Mucosa of rectum (tissue), 2 donors: ENCODE results near the gene MAST3.

ENCODE experiments used
- H3K27ac ChIP-seq, 2 donors: one replicate each; pipeline ENCODE4 v1.7.0; 2013; ENCODE audit warnings: inconsistent platforms in 2 of 2, low read depth in 2 of 2, low read length in 2 of 2
- H3K27me3 ChIP-seq, 2 donors: one replicate each; pipeline ENCODE4 v1.7.0; 2013; ENCODE audit warnings: low read length in 2 of 2; ENCODE audit not compliant: control insufficient read depth in 2 of 2, insufficient read depth in 2 of 2
- H3K36me3 ChIP-seq, 2 donors: one replicate each; pipeline ENCODE4 v1.7.0; 2013; ENCODE audit warnings: low read length in 2 of 2; ENCODE audit not compliant: control insufficient read depth in 2 of 2, insufficient read depth in 2 of 2
- H3K4me1 ChIP-seq, 2 donors: one replicate each; pipeline ENCODE4 v1.7.0; 2013; ENCODE audit warnings: low read length in 2 of 2, mild to moderate bottlenecking in 1 of 2; ENCODE audit not compliant: control insufficient read depth in 2 of 2, insufficient read depth in 2 of 2
- H3K4me3 ChIP-seq, 2 donors: one replicate each; pipeline ENCODE4 v1.7.0; 2013; ENCODE audit warnings: low read length in 2 of 2
- H3K9ac ChIP-seq, 2 donors: one replicate each; pipeline ENCODE4 v1.7.0; 2013; ENCODE audit warnings: low read length in 2 of 2, low read depth in 1 of 2, mild to moderate bottlenecking in 1 of 2
- H3K9me3 ChIP-seq, 2 donors: one replicate each; pipeline ENCODE4 v1.7.0; 2013; ENCODE audit warnings: low read length in 2 of 2; ENCODE audit not compliant: control insufficient read depth in 2 of 2
- donor health status: healthy.
- donor health status: Normal muscosa, but diverticular disease.

The MAST3 gene

DNA sequence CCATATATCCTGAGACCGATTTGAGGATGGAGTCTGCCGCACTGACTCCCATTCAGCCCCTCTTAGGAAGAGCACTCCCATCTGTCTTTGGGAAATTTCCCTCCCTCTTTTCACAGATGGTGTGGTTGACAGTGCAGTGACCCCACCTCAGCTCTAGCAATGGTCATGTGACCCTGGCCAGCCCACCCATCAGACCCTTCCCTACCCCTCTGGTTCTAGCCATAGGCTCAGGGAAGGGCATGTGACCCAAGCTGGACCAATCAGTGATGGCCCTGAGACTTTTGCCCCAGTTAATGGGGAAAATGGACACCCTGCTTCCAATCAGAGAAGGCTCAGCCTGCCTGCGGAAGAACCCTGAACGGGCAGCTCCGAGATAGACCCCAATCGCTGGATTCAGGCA is 37.1 kb upstream of the MAST3 start:
- H3K36me3 ChIP-seq: no peaks in the 10 kb centered on the region
- H3K4me3 ChIP-seq: no peak overlapping the region
- peaks cover 9 to 10% of the 10 kb centered on the region in 2 donors for H3K4me1 ChIP-seq
- H3K27me3 ChIP-seq: no peaks in the 10 kb centered on the region
- no peaks in the 10 kb centered on the region for H3K9me3 ChIP-seq
- no peak overlapping the region for H3K9ac ChIP-seq
- no peak overlapping the region for H3K27ac ChIP-seq

DNA sequence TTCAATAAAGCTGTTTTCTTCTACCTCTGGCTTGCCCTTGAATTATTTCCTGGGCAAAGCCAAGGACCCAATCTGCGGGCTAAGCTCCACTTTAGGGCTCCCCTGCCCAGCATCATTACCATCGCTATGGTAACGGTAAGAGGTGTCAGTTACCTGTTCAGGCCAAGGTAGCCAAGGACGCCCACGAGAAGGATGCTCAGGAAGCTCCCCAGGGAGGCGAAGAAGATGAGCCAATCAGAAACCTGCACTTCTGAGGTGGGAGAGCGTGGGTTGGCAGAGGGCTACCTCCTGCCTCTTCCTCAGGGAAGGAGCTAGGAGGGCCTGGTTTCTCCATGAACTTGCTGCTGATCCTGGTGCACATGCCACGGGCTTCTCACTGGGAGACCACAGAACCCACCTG is 35.5 kb upstream of the MAST3 start:
- Histone ChIP-seq H3K4me3 (no peak overlapping the region), H3K36me3 (no peaks in the 10 kb centered on the region), H3K9me3 (no peaks in the 10 kb centered on the region), H3K27me3 (no peaks in the 10 kb centered on the region), H3K4me1 (peaks cover 9 to 10% of the 10 kb centered on the region in 2 donors), H3K9ac (no peak overlapping the region), H3K27ac (no peak overlapping the region)

- peaks cover 2% of the 10 kb centered on the region in 2 donors for H3K4me1 ChIP-seq
- no peak overlapping the region for H3K9ac ChIP-seq
- H3K27ac ChIP-seq: no peak overlapping the region
- no peaks in the 10 kb centered on the region for H3K36me3 ChIP-seq
- no peak overlapping the region for H3K4me3 ChIP-seq
- H3K27me3 ChIP-seq: no peaks in the 10 kb centered on the region
- H3K9me3 ChIP-seq: no peaks in the 10 kb centered on the region
Observed at GRCh38 chr19:18063463-18063862, 34.1 kb upstream of the MAST3 start.

DNA sequence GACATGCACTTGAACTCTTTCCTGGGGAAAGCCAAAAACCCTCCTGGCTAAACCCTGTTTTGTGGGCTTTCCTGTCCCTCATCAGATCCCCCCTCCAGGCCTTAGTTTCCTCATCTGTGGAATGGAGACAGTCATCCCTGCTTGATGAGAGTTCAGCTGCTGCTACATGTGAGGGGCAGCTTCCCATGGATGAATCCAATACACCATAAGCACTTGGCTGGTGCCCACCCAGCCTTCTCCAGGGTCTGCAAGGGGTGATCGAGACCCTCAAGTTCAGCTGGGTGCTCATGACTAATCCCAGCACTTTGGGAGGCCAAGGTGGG is 32.4 kb upstream of the MAST3 start:
- Histone ChIP-seq H3K36me3 (no peaks in the 10 kb centered on the region), H3K4me1 (no peaks in the 10 kb centered on the region), H3K4me3 (no peak overlapping the region), H3K27ac (no peak overlapping the region), H3K27me3 (no peaks in the 10 kb centered on the region), H3K9me3 (no peaks in the 10 kb centered on the region), H3K9ac (no peak overlapping the region)

- no peaks in the 10 kb centered on the region for H3K27me3 ChIP-seq
- no peak overlapping the region for H3K4me3 ChIP-seq
- H3K4me1 ChIP-seq: no peaks in the 10 kb centered on the region
- H3K9me3 ChIP-seq: no peaks in the 10 kb centered on the region
- no peak overlapping the region for H3K27ac ChIP-seq
- H3K36me3 ChIP-seq: no peaks in the 10 kb centered on the region
- H3K9ac ChIP-seq: no peak overlapping the region
Observed at GRCh38 chr19:18068395-18068794, 29.2 kb upstream of the MAST3 start.

DNA sequence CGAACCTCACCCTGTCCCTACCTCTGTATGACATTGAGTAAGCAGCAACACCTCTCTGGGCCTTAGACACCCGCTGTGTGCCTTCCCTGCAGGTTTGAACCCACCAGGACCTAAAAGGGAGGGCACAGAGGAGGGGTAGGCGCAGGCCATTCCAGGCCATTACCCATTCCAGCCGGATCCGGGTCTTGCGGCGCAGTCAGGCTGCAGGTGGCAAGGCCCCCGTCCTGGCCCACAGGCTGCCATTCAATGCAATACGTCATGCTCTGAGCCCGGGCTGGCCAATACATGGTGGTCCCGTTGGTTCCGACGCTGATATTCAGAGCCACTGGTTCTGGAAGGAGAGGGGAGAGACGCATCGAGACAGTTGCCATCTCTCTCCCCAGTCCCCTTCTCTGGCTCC is 28.2 kb upstream of the MAST3 start:
- Histone ChIP-seq H3K9me3 (no peaks in the 10 kb centered on the region), H3K36me3 (no peaks in the 10 kb centered on the region), H3K4me3 (no peak overlapping the region), H3K4me1 (no peaks in the 10 kb centered on the region), H3K27ac (no peak overlapping the region), H3K27me3 (no peaks in the 10 kb centered on the region), H3K9ac (no peak overlapping the region)

DNA sequence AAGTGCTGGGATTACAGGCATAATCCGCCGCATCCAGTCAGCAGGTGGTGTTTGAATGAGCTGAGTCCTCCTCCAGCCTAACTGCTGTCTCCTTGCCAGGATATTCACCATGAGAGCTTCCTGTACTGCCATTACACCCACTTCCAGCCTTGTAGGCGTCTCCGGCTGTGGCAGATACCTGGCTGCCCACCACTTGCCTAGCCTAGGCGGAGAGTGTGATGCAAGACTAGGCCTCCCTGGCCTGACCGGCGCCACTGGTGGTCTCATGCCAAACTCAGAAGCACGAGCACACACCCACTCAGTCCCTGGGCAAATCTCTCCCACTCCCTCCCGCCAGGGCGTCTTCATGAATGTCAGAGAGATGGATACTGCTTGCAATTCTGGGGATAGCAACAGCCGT is 27.4 kb upstream of the MAST3 start:
- Histone ChIP-seq H3K27me3 (no peaks in the 10 kb centered on the region), H3K4me1 (no peaks in the 10 kb centered on the region), H3K36me3 (no peaks in the 10 kb centered on the region), H3K4me3 (no peak overlapping the region), H3K9ac (no peak overlapping the region), H3K9me3 (no peaks in the 10 kb centered on the region), H3K27ac (no peak overlapping the region)

DNA sequence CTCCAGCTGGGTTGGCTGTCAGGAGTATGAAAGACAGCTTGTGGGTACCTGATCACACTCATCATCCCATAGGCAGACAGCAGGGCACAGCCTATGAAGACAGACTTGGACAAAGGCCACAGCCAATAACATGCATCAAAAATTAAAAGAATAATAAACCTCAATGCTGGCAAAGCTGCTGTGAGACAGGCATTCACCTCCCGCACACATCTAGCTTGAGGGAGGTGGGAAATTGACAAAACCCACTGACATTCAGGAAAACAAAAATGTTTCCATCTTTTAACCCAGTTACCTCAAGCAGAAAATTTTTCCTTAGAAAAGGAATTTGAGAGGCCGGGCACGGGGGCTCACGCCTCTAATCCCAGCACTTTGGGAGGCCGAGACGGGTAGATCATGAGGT is 25.2 kb upstream of the MAST3 start:
- no peaks in the 10 kb centered on the region for H3K4me1 ChIP-seq
- no peaks in the 10 kb centered on the region for H3K27me3 ChIP-seq
- H3K27ac ChIP-seq: no peak overlapping the region
- H3K9me3 ChIP-seq: no peaks in the 10 kb centered on the region
- H3K36me3 ChIP-seq: no peaks in the 10 kb centered on the region
- no peak overlapping the region for H3K9ac ChIP-seq
- H3K4me3 ChIP-seq: no peak overlapping the region

GRCh38 chr19:18073197-18073596 is 24.4 kb upstream of the MAST3 start:
- no peak overlapping the region for H3K4me3 ChIP-seq
- no peak overlapping the region for H3K9ac ChIP-seq
- no peak overlapping the region for H3K27ac ChIP-seq
- no peaks in the 10 kb centered on the region for H3K27me3 ChIP-seq
- H3K4me1 ChIP-seq: no peaks in the 10 kb centered on the region
- no peaks in the 10 kb centered on the region for H3K9me3 ChIP-seq
- no peaks in the 10 kb centered on the region for H3K36me3 ChIP-seq

DNA sequence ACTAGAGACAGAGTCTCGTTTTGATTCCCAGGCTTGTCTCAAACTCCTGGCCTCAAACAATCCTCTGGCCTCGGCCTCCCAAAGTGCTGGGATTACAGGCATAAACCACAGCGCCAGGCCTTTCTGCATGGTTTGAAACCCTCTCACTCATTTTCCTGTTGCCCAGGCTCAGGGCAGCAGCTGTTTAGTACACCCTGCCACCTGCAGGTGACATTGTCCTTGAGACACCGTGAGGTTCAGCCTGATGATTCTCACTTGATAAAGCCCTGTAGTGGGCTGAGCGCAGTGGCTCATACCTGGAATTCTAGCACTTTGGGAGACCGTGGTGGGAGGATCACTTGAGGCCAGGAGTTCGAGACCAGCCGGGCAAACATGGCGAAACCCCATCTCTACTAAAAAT is 23.4 kb upstream of the MAST3 start:
- Histone ChIP-seq H3K27me3 (no peaks in the 10 kb centered on the region), H3K4me1 (no peaks in the 10 kb centered on the region), H3K9ac (no peak overlapping the region), H3K9me3 (no peaks in the 10 kb centered on the region), H3K36me3 (no peaks in the 10 kb centered on the region), H3K4me3 (no peak overlapping the region), H3K27ac (no peak overlapping the region)

GRCh38 chr19:18083929-18084684 is 13.5 kb upstream of the MAST3 start:
- no peak overlapping the region for H3K27ac ChIP-seq

More at GRCh38 chr19:18083929-18084684, 13.5 kb upstream of the MAST3 start:
- Histone ChIP-seq H3K9me3 (no peaks in the 10 kb centered on the region), H3K9ac (no peak overlapping the region), H3K27me3 (no peaks in the 10 kb centered on the region), H3K36me3 (peaks cover 0 to 2% of the 10 kb centered on the region in 2 donors), H3K4me1 (no peaks in the 10 kb centered on the region), H3K4me3 (no peak overlapping the region)
